ENCODE results near the gene RPGRIP1L. TPM values are rescaled to one million over a fixed set of nuclear protein-coding genes. Genes with fewer than 3 reads are reported as not detected.

RPGRIP1L gene
- total and polyA plus RNA-seq, 2 of the 8 experiments (the other 6 are each of a cell fraction or from before 2014, with no cell fraction given): 4.0 to 13.7 TPM

GRCh38 chr16:53629607-53630312, 73.9 kb downstream of the RPGRIP1L start (continued):
- TF ChIP-seq RAD21 (IDR thresholded peaks at IDR 0.05 in 1 of 2, conservative IDR thresholded peaks at IDR 0.05 in 1 of 2; ENCODE audit: low read depth in 2 of 2, low read length in 2 of 2) (no peak), FOSL1 (IDR thresholded peaks at IDR 0.05; ENCODE audit: insufficient read depth, low read depth, low read length) (no peak), RFX5 (IDR thresholded peaks at IDR 0.05; ENCODE audit: borderline replicate concordance, low read depth, low read length) (no peak), TAF1 (IDR thresholded peaks at IDR 0.05; ENCODE audit: low read depth, low read length) (no peak), CHD2 (IDR thresholded peaks at IDR 0.05; ENCODE audit: low read length) (no peak), POLR2A (IDR thresholded peaks at IDR 0.05; ENCODE audit: control extremely low read depth in 1 of 2, low read depth in 2 of 2, low read length in 2 of 2) (no peak), JUN (IDR thresholded peaks at IDR 0.05; ENCODE audit: low read depth, low read length) (no peak), CBX5 (IDR thresholded peaks at IDR 0.05; ENCODE audit: low read depth, low read length) (no peak)

Data from H1 (cell line).